Mammary epithelial cell (primary cell): ENCODE measurements around the gene MILR1.

Experiments used
- CTCF ChIP-seq, 2 donors: IDR thresholded peaks in 1 of 2; conservative IDR thresholded peaks in 1 of 2; 2 replicates each; pipeline ENCODE4 v1.5.1; 2011 to 2012; ENCODE audit warnings: inconsistent platforms in 2 of 2, low read length in 2 of 2, mild to moderate bottlenecking in 2 of 2, control low read depth in 1 of 2, low read depth in 1 of 2; ENCODE audit not compliant: insufficient read depth in 1 of 2; ENCODE audit errors: extremely low read depth in 1 of 2
- EZH2 ChIP-seq: IDR thresholded peaks from 2 replicates; pipeline ENCODE4 v1.6.1; 2012; ENCODE audit warnings: low read length, inconsistent platforms, borderline replicate concordance

GRCh38 chr17:64503821-64504768 is 55.2 kb downstream of the MILR1 start:
- TF ChIP-seq CTCF (conservative IDR thresholded peaks at IDR 0.05 in 1 of 2, IDR thresholded peaks at IDR 0.05 in 1 of 2; ENCODE audit: extremely low read depth in 1 of 2, insufficient read depth in 1 of 2, low read depth in 1 of 2, low read length in 2 of 2) (no peak), EZH2 (no peak)
